ENCODE measurements around the gene IKZF4. TPM values are rescaled to one million over a fixed set of nuclear protein-coding genes. Genes with fewer than 3 reads are reported as not detected.
A peak's percentile ranks its signal among the peaks of the same experiment; 100 is the strongest.

IKZF4 gene
- total and polyA plus RNA-seq, 2 of the 8 experiments (the other 6 are each of a cell fraction or from before 2014, with no cell fraction given), result 8.0 to 13.3 TPM

DNA sequence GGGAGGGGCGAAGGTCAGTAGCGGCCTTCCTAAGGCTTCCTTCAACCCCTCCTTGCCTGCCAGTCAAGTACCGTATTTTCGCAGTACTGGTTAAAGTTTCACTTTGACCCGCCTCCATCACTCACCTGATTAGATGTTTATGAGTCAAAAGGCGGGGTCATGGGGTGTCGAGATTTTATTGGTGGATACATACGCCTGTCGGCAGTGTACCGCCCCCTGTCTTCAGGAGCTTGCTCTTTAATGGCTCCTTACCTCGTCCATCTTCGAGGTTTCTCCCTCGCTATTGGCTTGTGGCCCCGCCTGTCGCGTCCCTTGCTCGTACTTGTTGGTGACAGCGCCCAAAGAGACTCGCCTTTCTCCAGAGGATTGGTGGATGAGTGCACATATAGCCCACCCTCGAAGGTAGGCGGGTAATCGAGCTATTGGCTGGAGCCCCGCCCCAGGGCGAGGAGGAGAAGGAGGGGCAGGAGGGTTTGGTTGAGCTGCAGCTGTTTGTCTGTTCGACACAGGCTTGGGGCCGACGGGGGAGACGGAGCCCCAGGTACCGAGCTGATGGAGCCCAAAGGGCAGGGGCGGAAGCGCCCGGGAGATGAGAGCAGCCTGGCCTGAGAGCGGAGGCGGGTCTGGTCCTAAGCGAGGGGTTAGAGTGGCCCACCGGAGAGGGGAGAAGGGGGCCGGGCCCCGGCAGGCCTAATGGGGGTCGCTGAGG, 47.1 kb upstream of the IKZF4 start, which contains the start of gene RAB5B (continued):
- TF ChIP-seq SRF (IDR thresholded peaks at IDR 0.05; ENCODE audit: low read depth, low read length) (no peak), CEBPB (IDR thresholded peaks at IDR 0.05; ENCODE audit: low read depth, low read length) (no peak), GTF2F1 (IDR thresholded peaks at IDR 0.05; ENCODE audit: borderline replicate concordance, low read depth, low read length) (0 out of 2 replicates have a peak, but pooled peaks have one; percentile 45), SP1 (IDR thresholded peaks at IDR 0.05; ENCODE audit: low read depth, low read length) (peak; percentile 100), ZNF274 (IDR thresholded peaks at IDR 0.05; ENCODE audit: borderline replicate concordance, extremely low read depth, low read length) (no peak), CHD1 (IDR thresholded peaks at IDR 0.05; ENCODE audit: low read depth, low read length) (no peak), JUND (IDR thresholded peaks at IDR 0.05; ENCODE audit: low read length) (no peak; the same call in 1 of the 2 replicates), RNF2 (IDR thresholded peaks at IDR 0.05; ENCODE audit: borderline replicate concordance, low read depth, low read length, missing control alignments, poor library complexity, severe bottlenecking) (no peak), HDAC2 (IDR thresholded peaks at IDR 0.05; ENCODE audit: borderline replicate concordance in 1 of 2, low read depth in 2 of 2, low read length in 2 of 2) (peak in 1 of 2 experiments; percentile 92; a peak in 2 of 4 replicates), PHF8 (conservative IDR thresholded peaks at IDR 0.05; ENCODE audit: low read depth, low read length) (peak; percentile 92), POLR2A (IDR thresholded peaks at IDR 0.05; ENCODE audit: control extremely low read depth in 1 of 2, low read depth in 2 of 2, low read length in 2 of 2) (peak; percentile 88 to 93), SIRT6 (IDR thresholded peaks at IDR 0.05; ENCODE audit: low read length) (no peak), NANOG (IDR thresholded peaks at IDR 0.05; ENCODE audit: insufficient read depth, low read depth, low read length, poor library complexity, severe bottlenecking) (no peak), CTBP2 (IDR thresholded peaks at IDR 0.05; ENCODE audit: borderline replicate concordance, insufficient read depth, insufficient read length, low read length) (no peak), BRCA1 (IDR thresholded peaks at IDR 0.05; ENCODE audit: low read depth, low read length) (no peak; the same call in 1 of the 2 replicates), EP300 (IDR thresholded peaks at IDR 0.05; ENCODE audit: borderline replicate concordance in 1 of 2, low read depth in 2 of 2, low read length in 2 of 2) (no peak), YY1 (IDR thresholded peaks at IDR 0.05; ENCODE audit: low read depth, low read length) (peak; percentile 63; the same call in 1 of the 2 replicates)
- TF ChIP-seq, protein P1, sequence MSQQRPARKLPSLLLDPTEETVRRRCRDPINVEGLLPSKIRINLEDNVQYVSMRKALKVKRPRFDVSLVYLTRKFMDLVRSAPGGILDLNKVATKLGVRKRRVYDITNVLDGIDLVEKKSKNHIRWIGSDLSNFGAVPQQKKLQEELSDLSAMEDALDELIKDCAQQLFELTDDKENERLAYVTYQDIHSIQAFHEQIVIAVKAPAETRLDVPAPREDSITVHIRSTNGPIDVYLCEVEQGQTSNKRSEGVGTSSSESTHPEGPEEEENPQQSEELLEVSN (IDR thresholded peaks at IDR 0.05), result peak; percentile 41; the same call in 1 of the 2 replicates
- TF ChIP-seq, protein P2, sequence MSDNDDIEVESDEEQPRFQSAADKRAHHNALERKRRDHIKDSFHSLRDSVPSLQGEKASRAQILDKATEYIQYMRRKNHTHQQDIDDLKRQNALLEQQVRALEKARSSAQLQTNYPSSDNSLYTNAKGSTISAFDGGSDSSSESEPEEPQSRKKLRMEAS (IDR thresholded peaks at IDR 0.05), result no peak; the same call in none of the 2 replicates
- TF ChIP-seq, protein P3, sequence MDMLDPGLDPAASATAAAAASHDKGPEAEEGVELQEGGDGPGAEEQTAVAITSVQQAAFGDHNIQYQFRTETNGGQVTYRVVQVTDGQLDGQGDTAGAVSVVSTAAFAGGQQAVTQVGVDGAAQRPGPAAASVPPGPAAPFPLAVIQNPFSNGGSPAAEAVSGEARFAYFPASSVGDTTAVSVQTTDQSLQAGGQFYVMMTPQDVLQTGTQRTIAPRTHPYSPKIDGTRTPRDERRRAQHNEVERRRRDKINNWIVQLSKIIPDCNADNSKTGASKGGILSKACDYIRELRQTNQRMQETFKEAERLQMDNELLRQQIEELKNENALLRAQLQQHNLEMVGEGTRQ (IDR thresholded peaks at IDR 0.05; ENCODE audit: low read length), result peak; percentile 6

Data from H1 (cell line).